MCF 10A (cell line): Measurements from ENCODE around the gene KASH5. TPM values are rescaled to one million over a fixed set of nuclear protein-coding genes. Genes with fewer than 3 reads are reported as not detected.
A peak's percentile ranks its signal among the peaks of the same experiment; 100 is the strongest.

Experiments used
- BruUV-seq: library from RNA; stranded (reverse); fragments of 400-500 nt; replicated peaks from 2 replicates; lab custom pipeline; 2021; lab: Mats Ljungman, UMichigan
- CTCF ChIA-PET: fragments of 300-600 bp; sonication (Branson Sonifier 250); formaldehyde crosslinking; extraction: SDS; loops from one replicate; lab custom pipeline; 2021; ENCODE audit warnings: antibody characterized with exemption, inconsistent platforms; lab: Yijun Ruan, JAX
- POLR2A ChIA-PET: fragments of 300-600, 350-650 bp; sonication (Branson Sonifier 250); formaldehyde crosslinking; extraction: SDS; loops from one replicate; lab custom pipeline; 2020; ENCODE audit warnings: antibody characterized with exemption, inconsistent platforms; lab: Yijun Ruan, JAX
- DNase-seq: peaks from one replicate; pipeline ENCODE4 v3.0.0-alpha.2; 2018; ENCODE audit not compliant: unreplicated experiment
- H3K27ac Mint-ChIP-seq: one replicate; pipeline ENCODE4 v1.8.0; 2022; ENCODE audit warnings: mild to moderate bottlenecking, low read depth, mixed read lengths; ENCODE audit not compliant: unreplicated experiment
- H3K27me3 Mint-ChIP-seq: one replicate; pipeline ENCODE4 v1.8.0; 2022; ENCODE audit warnings: mixed read lengths; ENCODE audit not compliant: insufficient read depth, unreplicated experiment
- H3K36me3 Mint-ChIP-seq: one replicate; pipeline ENCODE4 v1.8.0; 2022; ENCODE audit warnings: mild to moderate bottlenecking, moderate library complexity, mixed read lengths; ENCODE audit not compliant: insufficient read depth, unreplicated experiment
- H3K4me1 Mint-ChIP-seq: one replicate; pipeline ENCODE4 v1.8.0; 2022; ENCODE audit warnings: mixed read lengths; ENCODE audit not compliant: insufficient read depth, unreplicated experiment
- H3K4me3 Mint-ChIP-seq: one replicate; pipeline ENCODE4 v1.8.0; 2022; ENCODE audit warnings: mild to moderate bottlenecking, moderate library complexity, mixed read lengths; ENCODE audit not compliant: unreplicated experiment
- H3K9me3 Mint-ChIP-seq: one replicate; pipeline ENCODE4 v1.8.0; 2022; ENCODE audit warnings: mixed read lengths; ENCODE audit not compliant: unreplicated experiment
- intact Hi-C: fragments of 100-400 bp; cut with micrococcal nuclease; formaldehyde crosslinking; loops from 2 replicates; pipeline ENCODE4 v1.14.1; 2022
- total RNA-seq: library from RNA; stranded (reverse); gene quantifications from 2 replicates; pipeline ENCODE4 v1.2.3, GENCODE V29; 2022
- TF ChIP-seq, protein P1 (sequence below): fragments of 200-600 bp; IDR thresholded peaks from one replicate; pipeline ENCODE4 v1.8.0; 2022; ENCODE audit warnings: antibody characterized with exemption, mild to moderate bottlenecking; ENCODE audit not compliant: unreplicated experiment

KASH5 gene
- total RNA-seq, 1 experiment from 2014 or later, result not detected

DNA sequence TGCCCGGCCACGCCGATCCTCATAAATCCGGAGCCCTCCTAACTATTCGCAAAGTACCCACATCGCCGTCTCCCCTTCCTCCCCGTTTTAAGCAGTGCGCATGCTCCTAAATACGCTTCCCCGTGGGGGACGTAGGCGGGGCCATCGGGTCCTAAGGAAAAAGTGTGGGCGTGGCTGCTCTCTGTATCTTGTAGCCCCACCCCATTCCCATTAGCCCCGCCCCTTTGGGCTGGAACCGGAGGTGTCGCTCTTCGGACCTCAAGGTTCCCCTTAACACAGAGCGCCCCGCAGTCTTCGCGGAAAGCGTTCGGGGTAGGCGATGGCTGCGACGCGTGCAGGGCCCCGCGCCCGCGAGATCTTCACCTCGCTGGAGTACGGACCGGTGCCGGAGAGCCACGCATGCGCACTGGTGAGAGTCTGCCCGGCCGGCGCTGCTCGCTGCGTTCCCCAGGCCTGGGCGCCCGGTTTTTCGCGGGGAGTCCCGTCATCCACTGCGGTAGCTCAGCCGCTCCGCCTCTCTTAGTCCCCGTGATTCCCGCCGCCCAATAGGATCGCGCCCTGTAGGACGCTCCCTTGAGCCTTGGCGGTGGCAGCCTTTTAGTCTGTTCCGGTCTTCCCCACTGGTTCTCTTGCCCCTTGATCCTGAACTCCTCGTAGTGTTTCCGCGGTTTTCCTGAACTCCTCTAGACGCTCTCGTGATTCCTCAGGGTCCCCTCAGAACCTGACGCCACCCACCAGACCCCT lies 65.1 kb downstream of the KASH5 start, which contains the start of gene ALDH16A1:
TSS of gene ALDH16A1 (plus strand) at position 213 of the 744 bp plus-strand sequence. CDS start at position 320, 107 bp downstream.
- TF ChIP-seq, protein P1, sequence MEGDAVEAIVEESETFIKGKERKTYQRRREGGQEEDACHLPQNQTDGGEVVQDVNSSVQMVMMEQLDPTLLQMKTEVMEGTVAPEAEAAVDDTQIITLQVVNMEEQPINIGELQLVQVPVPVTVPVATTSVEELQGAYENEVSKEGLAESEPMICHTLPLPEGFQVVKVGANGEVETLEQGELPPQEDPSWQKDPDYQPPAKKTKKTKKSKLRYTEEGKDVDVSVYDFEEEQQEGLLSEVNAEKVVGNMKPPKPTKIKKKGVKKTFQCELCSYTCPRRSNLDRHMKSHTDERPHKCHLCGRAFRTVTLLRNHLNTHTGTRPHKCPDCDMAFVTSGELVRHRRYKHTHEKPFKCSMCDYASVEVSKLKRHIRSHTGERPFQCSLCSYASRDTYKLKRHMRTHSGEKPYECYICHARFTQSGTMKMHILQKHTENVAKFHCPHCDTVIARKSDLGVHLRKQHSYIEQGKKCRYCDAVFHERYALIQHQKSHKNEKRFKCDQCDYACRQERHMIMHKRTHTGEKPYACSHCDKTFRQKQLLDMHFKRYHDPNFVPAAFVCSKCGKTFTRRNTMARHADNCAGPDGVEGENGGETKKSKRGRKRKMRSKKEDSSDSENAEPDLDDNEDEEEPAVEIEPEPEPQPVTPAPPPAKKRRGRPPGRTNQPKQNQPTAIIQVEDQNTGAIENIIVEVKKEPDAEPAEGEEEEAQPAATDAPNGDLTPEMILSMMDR, result no peak
- peak; percentile 99 for DNase-seq
- Mint-ChIP-seq H3K4me3 (peak within 1 kb of the TSS; percentile 96), H3K4me1 (peaks cover 16% of the 10 kb centered on the region), H3K36me3 (peaks cover 41% of the 10 kb centered on the region), H3K27ac (peak within 1 kb of the TSS; percentile 100), H3K9me3 (no peaks in the 10 kb centered on the region), H3K27me3 (no peaks in the 10 kb centered on the region)
- ChIA-PET POLR2A (interaction anchor here (0.6 to 4.8 kb wide), 21 partner anchors 8 to 1403 kb away, joined by 3 to 43 read pairs (median 4); partner anchors contain the start of genes ATF5, DKKL1, GYS1 and IRF3), CTCF (interaction anchor here (0.6 to 1.2 kb wide), 3 partner anchors 26 to 203 kb away, joined by 3 to 5 read pairs (median 3); no protein-coding TSS in a partner anchor)
- intact Hi-C loops, result loop anchor here (5.0 kb wide), 1 partner anchor 34 kb away; the partner anchor contains the start of gene RPL13A
- BruUV-seq, result no TSS peak

DNA sequence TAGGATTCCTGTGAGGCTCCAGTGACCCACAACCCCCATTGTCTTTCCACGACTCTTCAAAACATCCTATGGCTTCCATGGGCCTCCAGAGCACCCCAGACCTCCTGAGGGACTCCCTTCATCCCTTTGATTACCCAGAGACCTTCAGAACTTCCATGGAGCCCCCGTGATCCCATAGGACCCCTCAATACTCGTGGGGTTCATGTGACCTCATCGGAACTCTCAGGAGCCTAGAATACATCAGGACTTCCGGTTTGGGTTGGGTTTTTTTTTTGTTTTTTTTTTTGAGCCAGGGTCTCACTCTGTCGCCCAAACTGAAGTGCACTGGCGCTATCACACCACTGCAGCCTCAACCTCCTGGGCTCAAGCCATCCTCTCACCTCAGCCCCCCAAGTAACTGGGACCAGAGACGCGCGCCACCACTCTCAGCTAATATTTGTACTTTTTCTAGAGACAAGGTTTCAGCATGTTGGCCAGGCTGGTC lies 65.8 kb downstream of the KASH5 start:
- CTCF ChIA-PET, result interaction anchor here (0.6 to 1.2 kb wide), 3 partner anchors 61 to 1271 kb away, joined by 3 to 5 read pairs (median 3); no protein-coding TSS in a partner anchor
- POLR2A ChIA-PET, result interaction anchor here (0.6 to 4.8 kb wide), 18 partner anchors 9 to 1403 kb away, joined by 3 to 43 read pairs (median 4); partner anchors contain the start of genes ATF5, DKKL1, GYS1 and IRF3
- TF ChIP-seq, protein P1, result no peak
- no peak for DNase-seq
- BruUV-seq, result TSS peak; percentile 91
- Mint-ChIP-seq H3K4me3 (peak overlapping the region; percentile 96), H3K4me1 (peaks cover 16% of the 10 kb centered on the region), H3K27me3 (no peaks in the 10 kb centered on the region), H3K27ac (peak overlapping the region; percentile 100), H3K9me3 (no peaks in the 10 kb centered on the region), H3K36me3 (peaks cover 40% of the 10 kb centered on the region)
- intact Hi-C loops, result loop anchor here (5.0 kb wide), 1 partner anchor 34 kb away; the partner anchor contains the start of gene RPL13A

DNA sequence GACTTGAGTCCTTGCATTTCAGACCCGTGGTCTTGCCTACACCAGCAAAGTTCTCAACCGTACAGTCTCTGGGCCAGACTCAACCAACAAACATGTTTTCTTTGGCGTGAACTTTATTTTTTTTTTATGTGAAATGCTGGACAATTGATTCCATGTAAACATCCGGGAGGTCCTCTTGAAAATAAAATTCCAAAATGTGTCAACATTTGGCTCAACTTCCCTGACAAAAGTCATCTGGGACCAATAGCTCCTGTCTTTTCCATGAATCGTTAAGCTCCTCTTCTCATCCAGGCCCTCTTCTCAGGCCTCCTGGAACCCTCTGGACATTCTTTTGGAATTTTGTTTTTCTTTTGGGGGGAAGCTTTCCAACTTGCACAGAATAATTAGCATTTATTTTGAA lies 67.7 kb downstream of the KASH5 start:
- TF ChIP-seq, protein P1, result no peak
- intact Hi-C loops, result no loop called here
- Mint-ChIP-seq H3K36me3 (peaks cover 31% of the 10 kb centered on the region), H3K9me3 (no peaks in the 10 kb centered on the region), H3K4me3 (no peak overlapping the region), H3K27ac (no peak overlapping the region), H3K4me1 (peaks cover 7% of the 10 kb centered on the region), H3K27me3 (no peaks in the 10 kb centered on the region)
- DNase-seq, result peak; percentile 25
- POLR2A ChIA-PET, result interaction anchor here (1.0 kb wide), 1 partner anchor 27 kb away, joined by 3 read pairs; no protein-coding TSS in a partner anchor
- no TSS peak for BruUV-seq
- CTCF ChIA-PET, result interaction anchor here (0.8 to 1.8 kb wide), 2 partner anchors 11 to 18 kb away, joined by 4 read pairs; no protein-coding TSS in a partner anchor
